GM12873 (cell line): ENCODE results near the gene KANSL3.

ENCODE experiments used
- TF ChIP-seq, protein P1 (sequence below): IDR thresholded peaks from 2 replicates; pipeline ENCODE4 v1.5.1; 2012; ENCODE audit warnings: low read depth, mild to moderate bottlenecking, moderate library complexity, low read length, control low read depth; ENCODE audit not compliant: insufficient read depth; ENCODE audit errors: missing control alignments

KANSL3 gene

DNA sequence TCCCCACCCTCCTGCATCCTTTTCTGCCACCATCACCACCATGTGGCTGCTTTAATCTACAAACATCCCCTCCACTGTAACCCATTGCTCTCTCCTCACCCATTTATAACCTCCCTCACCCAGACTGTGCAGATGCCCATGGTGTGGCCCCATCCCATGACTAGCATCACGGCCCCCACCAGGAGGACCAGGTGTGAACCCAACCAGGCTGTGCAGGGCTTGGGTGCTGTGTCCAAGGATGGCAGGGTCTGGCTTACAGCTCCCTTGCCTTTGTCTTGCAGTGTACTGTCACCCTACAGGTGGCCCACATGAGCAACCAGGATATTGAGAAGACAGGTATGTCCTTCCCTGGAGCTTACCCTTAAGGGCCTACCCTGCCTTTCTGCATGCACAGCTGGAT lies 11.2 kb upstream of the KANSL3 start:
- TF ChIP-seq, protein P1, sequence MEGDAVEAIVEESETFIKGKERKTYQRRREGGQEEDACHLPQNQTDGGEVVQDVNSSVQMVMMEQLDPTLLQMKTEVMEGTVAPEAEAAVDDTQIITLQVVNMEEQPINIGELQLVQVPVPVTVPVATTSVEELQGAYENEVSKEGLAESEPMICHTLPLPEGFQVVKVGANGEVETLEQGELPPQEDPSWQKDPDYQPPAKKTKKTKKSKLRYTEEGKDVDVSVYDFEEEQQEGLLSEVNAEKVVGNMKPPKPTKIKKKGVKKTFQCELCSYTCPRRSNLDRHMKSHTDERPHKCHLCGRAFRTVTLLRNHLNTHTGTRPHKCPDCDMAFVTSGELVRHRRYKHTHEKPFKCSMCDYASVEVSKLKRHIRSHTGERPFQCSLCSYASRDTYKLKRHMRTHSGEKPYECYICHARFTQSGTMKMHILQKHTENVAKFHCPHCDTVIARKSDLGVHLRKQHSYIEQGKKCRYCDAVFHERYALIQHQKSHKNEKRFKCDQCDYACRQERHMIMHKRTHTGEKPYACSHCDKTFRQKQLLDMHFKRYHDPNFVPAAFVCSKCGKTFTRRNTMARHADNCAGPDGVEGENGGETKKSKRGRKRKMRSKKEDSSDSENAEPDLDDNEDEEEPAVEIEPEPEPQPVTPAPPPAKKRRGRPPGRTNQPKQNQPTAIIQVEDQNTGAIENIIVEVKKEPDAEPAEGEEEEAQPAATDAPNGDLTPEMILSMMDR: no peak

DNA sequence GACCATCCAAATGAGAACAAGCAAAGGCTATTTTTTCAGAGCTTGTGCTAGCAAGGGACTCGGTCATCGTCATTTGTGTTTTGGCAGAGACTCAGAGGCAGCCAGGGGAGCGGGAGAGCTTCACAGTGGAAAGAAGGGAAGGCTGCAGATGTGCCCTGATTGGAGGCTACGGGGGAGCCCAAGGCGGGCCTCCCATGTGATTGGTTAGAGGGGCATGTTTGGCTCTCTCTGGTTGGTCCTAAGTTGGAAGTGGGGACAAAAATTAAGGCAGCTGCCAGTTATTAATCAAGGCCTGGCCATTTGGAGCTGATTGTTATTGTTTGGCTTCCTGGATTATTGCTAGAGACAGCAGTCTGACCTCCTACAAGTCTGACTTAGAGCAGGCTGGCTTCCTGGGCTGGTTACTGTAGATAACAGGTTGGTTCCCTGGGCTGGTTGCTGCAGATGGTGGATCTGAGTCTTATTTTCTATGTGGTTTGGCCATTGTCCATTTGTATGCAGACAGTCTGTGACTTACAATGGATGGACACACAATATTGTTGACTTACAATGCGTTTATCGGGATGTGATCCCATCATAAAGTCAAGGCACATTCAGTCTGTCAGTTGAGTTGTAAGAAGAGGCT lies 10.3 kb upstream of the KANSL3 start:
- TF ChIP-seq, protein P1: no peak

DNA sequence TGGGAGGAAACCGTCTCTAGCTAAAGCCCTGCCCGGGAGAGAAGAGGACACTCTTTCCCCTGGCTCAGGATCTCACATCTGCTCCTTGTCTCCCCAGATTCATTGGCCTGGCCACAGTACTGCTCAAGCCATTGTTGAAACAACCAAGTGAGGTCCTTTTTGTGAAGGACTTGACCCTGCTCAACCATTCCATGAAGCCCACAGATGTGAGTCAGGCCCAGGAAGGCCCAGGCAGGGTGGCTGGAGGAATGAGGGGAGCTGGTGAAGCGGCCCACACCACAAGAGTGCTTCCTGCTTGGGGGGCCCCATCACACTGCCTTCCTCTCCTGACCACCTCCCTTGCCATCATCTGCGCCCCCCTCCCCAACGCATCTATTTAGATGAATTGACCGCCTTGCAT lies 9.6 kb upstream of the KANSL3 start:
- TF ChIP-seq, protein P1: no peak

DNA sequence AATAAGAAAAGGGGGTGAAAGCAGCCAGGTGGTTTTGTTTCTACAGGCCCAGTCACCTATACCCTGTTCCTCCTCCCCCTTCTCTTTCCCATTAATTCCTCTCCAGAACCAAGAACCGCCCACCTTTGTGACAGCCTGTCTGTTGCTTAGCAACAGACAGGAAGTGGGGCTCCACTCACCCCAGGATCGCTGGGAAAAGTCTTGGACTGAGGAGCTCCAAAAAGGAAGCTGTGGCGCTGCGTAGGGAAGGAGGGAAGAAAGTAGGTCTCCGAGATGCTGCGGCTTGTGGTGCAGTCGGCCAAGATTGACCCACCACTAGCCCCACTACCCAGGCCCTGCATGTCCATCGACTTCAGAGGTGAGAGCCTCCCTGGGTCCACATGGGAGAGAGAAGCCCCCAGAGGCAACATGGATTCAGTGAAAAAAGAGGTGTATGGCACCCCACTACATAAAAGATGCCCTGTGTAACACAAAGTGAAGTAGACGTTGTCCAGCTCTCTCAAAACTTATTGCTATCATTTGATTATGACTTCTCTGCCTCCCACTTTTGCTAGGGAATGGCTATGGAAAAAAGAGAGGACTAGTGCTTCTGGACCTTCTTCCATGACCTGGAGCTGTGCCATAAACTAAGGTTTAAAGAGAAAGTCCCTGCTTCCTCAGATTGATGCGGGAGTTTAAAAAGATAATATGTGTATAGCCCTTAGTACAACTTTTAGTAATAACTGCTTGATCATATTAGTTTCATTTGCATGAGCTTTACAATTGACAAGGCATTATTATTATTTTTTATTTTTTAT lies 4.7 kb upstream of the KANSL3 start, which contains the start of gene FER1L5:
Gene FER1L5 (plus strand): TSS at position 201 of the 797 bp plus-strand sequence. CDS start 73 bp downstream, at position 274.
- TF ChIP-seq, protein P1: no peak

DNA sequence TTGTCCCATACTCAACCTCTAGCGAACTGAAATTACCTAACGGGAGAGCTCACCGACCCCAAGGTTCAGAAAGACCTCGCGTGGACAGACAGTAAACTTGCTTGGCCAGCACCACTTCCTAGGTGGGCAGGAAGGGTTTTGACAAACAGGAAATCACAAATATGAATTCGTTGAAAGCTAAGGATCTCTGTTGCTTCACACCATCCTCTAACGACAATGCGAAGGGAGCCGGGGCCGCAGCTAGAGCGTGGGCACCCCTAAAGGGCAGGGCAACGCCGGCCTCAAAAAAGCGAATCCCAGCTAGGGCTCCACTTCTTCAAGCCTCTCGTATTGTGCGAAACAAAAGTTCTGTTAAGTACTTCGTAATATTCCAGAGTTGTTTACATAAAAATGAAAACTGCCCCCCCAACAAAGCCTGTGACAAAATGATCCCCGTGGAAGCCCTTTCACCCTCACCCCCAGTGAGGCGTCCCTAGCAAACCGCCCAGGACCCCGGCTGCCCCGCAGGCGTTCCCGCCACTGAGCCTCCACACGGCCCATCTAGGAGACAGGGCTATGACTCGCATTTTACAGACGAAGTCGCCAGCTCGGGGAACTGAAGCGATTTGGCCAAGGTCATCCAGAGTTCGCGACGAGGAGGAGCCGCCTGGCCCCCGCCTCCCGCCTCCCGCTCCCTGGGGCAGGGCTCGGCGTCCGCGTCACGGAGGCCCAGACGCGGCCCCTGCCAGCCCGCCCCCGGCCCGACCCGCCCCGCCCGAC lies 548 bp downstream of the KANSL3 start:
- TF ChIP-seq, protein P1: no peak

DNA sequence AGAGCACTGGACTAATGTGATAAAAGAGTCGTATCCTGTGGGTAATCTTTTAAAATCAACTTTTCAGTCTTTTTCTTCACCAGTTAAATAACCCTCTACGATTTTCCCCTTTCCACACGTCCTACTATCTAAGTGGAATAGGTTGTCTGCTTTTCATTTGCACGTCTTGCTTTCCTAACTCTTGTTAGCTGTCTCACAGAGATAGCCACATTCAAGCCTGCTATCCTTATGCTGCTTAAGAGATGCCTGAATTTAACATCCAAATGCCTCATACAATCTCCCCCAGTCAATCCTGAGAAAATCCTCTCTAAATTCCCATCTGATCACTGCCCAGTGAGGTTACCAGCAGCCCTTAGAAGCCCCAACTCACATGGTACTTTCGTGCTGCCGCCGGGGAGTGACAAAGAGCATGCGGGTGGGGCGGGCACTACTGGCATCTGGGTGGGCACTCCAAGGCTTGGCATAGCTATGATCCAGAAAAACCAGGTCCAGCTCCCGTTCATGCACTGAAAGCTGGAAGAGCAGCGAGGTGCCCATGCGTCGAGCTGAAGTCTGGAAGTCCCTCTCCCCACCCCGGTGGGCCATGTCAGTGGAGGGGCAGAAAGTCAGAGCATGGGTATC lies 1.5 kb downstream of the KANSL3 start:
- TF ChIP-seq, protein P1: no peak
